ENCODE measurements around the gene GPS1. TPM values are rescaled to one million over a fixed set of nuclear protein-coding genes. Genes with fewer than 3 reads are reported as not detected.

Gene GPS1
- total and polyA plus RNA-seq, 9 of the 15 experiments (the other 6 are each of a cell fraction or from before 2014, with no cell fraction given) = 3.1 to 167 (median 69.9) TPM

DNA sequence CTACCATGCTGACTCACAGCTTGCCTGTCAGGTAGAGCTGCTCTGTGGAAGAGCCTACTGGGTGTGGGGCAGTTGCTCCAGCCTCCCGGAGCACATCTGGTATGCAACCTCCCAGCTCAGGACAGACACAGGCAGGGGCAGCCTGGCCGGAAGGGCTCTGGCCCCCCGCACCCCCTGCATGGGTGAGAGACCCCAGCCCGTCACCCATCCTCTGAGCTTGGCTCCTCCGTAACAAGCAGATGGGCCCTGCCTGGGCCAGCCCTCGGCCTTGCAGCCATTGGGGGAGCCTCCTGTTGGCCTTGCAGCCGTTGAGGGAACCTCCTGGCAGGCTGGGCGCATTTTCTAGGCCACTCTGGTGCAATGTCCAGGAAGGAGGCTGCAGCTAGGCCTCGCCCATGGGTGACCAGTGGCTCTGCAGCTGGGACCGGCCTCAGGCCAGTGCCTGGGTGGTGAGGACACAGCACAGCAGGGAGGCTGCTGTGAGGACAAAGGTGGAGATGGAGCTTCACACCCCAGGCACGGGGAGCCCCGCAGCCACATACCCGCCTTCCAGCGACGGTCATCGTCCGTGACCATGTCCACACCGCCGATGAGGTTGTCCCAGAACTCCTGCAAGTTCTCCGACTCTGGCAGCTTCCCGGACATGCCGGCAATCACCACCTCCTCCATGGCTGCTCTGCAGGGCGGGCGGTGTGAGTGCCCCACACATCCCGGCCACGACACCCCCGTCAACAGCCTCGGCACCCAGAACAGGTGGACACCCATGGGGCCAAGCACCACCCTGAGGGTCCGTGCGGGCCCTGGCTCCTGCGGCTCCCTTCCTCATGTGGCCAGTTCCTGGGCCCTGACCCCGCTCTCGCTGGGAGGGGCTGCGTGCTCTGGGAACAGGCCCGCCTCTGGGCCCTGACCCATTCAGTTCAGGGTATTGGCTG is 44.3 kb downstream of the GPS1 start:
- FAIRE-seq = no peak
- WGBS (ENCODE audit: insufficient coverage, low coverage, missing lambda C conversion rate) = 67% methylated on average over 33 of the region's 35 CpGs
- ChIA-PET POLR2A (interaction anchor here (0.6 to 2.0 kb wide), 11 partner anchors 10 to 1017 kb away, joined by 3 to 11 read pairs (median 5); no protein-coding TSS in a partner anchor), CTCF (ENCODE audit: low intra/inter-chr PET ratio) (no interaction called here)
- no TSS peak for BruUV-seq (replicated peaks)
- peak overlapping the region; percentile 94 for H3K27ac ChIP-seq (ENCODE audit: extremely low read depth, low read depth, low read length)
- DNase-seq (ENCODE audit: extremely low read depth in 1 of 4, low spot score in 3 of 4) = no peak
- no peaks in the 10 kb centered on the region for H3K9me1 ChIP-seq (ENCODE audit: control insufficient read depth, insufficient read depth, low read length)
- H3K4me2 ChIP-seq (ENCODE audit: insufficient read depth, low read length) = peak overlapping the region; percentile 78
- H3K36me3 ChIP-seq (ENCODE audit: control insufficient read depth, insufficient read depth, low read length) = peaks cover 62% of the 10 kb centered on the region
- H3K4me3 ChIP-seq = peak overlapping the region; percentile 97
- H3K79me2 ChIP-seq (ENCODE audit: control insufficient read depth, insufficient read depth, low read length) = peaks cover 75% of the 10 kb centered on the region
- peaks cover 25 to 89% of the 10 kb centered on the region in 2 experiments for H3K4me1 ChIP-seq (replicated peaks in 1 of 2; ENCODE audit: control insufficient read depth in 2 of 2, insufficient read depth in 2 of 2, low read length in 2 of 2)
- H3K27me3 ChIP-seq (ENCODE audit: control insufficient read depth in 2 of 2, insufficient read depth in 2 of 2, low read length in 2 of 2) = no peaks in the 10 kb centered on the region
- in situ Hi-C loops (cut with MboI) = no loop called here
- ATAC-seq = no peak
- intact Hi-C loops (cut with micrococcal nuclease) = loop anchor here (5.0 kb wide), 1 partner anchor 64 kb away; the partner anchor contains the start of gene RAC3
- no peak overlapping the region for H2AFZ ChIP-seq (ENCODE audit: low read depth, low read length)
- H3K9ac ChIP-seq (ENCODE audit: insufficient read depth in 1 of 2, low read depth in 2 of 2, low read length in 2 of 2) = peak overlapping the region; percentile 95 to 100
- no peaks in the 10 kb centered on the region for H3K9me3 ChIP-seq (replicated peaks; ENCODE audit: control insufficient read depth, insufficient read depth, low read depth, low read length)
- H4K20me1 ChIP-seq (replicated peaks; ENCODE audit: control insufficient read depth, insufficient read depth, low read length) = peaks cover 34% of the 10 kb centered on the region
- 0 out of 4 replicates have a peak, but pooled peaks of 1 of the 2 experiments have one; percentile 10 for TF ChIP-seq SIN3A (IDR thresholded peaks at IDR 0.05; ENCODE audit: borderline replicate concordance in 2 of 2, control insufficient read depth in 1 of 2, low read depth in 2 of 2, low read length in 2 of 2)
- TF ChIP-seq CHD1 (IDR thresholded peaks at IDR 0.05; ENCODE audit: low read length) = peak; percentile 69
- no peak for TF ChIP-seq SMARCA4 (IDR thresholded peaks at IDR 0.05)
- no peak for TF ChIP-seq IRF1 (CRISPR knock-in tag; IDR thresholded peaks at IDR 0.05; ENCODE audit: borderline replicate concordance)
- TF ChIP-seq, protein P1, sequence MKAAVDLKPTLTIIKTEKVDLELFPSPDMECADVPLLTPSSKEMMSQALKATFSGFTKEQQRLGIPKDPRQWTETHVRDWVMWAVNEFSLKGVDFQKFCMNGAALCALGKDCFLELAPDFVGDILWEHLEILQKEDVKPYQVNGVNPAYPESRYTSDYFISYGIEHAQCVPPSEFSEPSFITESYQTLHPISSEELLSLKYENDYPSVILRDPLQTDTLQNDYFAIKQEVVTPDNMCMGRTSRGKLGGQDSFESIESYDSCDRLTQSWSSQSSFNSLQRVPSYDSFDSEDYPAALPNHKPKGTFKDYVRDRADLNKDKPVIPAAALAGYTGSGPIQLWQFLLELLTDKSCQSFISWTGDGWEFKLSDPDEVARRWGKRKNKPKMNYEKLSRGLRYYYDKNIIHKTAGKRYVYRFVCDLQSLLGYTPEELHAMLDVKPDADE (conservative IDR thresholded peaks at IDR 0.05; ENCODE audit: control insufficient read depth, low read depth, low read length) = peak; percentile 66; the same call in 1 of the 2 replicates
- TF ChIP-seq POLR2G (IDR thresholded peaks at IDR 0.05; ENCODE audit: low read depth, low read length) = peak; percentile 68
- TF ChIP-seq HMGN3 (IDR thresholded peaks at IDR 0.05; ENCODE audit: borderline replicate concordance, extremely low read depth, insufficient read length, low read depth, low read length) = peak; percentile 10
- peak; percentile 57 for TF ChIP-seq SIRT6 (IDR thresholded peaks at IDR 0.05; ENCODE audit: low read depth, low read length)
- no peak for TF ChIP-seq BCL6 (CRISPR knock-in tag; IDR thresholded peaks at IDR 0.05)
- TF ChIP-seq RBM14 (IDR thresholded peaks at IDR 0.05; ENCODE audit: borderline replicate concordance, insufficient read depth, low read depth, low read length) = peak; percentile 84; the same call in 1 of the 2 replicates
- no peak for TF ChIP-seq BRCA1 (IDR thresholded peaks at IDR 0.05)
- TF ChIP-seq BRCA1 (CRISPR knock-in tag; IDR thresholded peaks at IDR 0.05) = 0 out of 2 replicates have a peak, but pooled peaks have one; percentile 31
- no peak for TF ChIP-seq GTF2A2 (tag; IDR thresholded peaks at IDR 0.05)
- TF ChIP-seq E2F6 (IDR thresholded peaks at IDR 0.05; ENCODE audit: borderline replicate concordance in 1 of 2, extremely low read depth in 1 of 2, insufficient read depth in 1 of 2, insufficient read length in 1 of 2, low read depth in 1 of 2, low read length in 1 of 2, poor library complexity in 1 of 2, severe bottlenecking in 1 of 2) = peak in 1 of 2 experiments; percentile 15
- TF ChIP-seq ZKSCAN1 (IDR thresholded peaks at IDR 0.05; ENCODE audit: low read depth, low read length) = peak; percentile 61; the same call in 1 of the 2 replicates
- TF ChIP-seq SRSF1 (IDR thresholded peaks at IDR 0.05; ENCODE audit: low read depth, low read length) = 0 out of 2 replicates have a peak, but pooled peaks have one; percentile 8
- TF ChIP-seq ZNF766 (CRISPR knock-in tag; conservative IDR thresholded peaks at IDR 0.05) = no peak

Data from K562 (cell line).